ENCODE results near the gene ARHGAP21. TPM values are rescaled to one million over a fixed set of nuclear protein-coding genes. Genes with fewer than 3 reads are reported as not detected.

Gene ARHGAP21
- total and polyA plus RNA-seq, 3 donors from 2014 or later, result 44.3 to 69.2 (median 66.9) TPM

GRCh38 chr10:24723386-24723787 lies 300 bp downstream of the ARHGAP21 start:
- Histone ChIP-seq H3K4me1 (peaks cover 4% of the 10 kb centered on the region), H3K27me3 (no peaks in the 10 kb centered on the region), H3K9me3 (no peaks in the 10 kb centered on the region), H3K4me3 (peak overlapping the region; percentile 86 to 88), H3K36me3 (ENCODE audit: low read depth, missing control alignments) (no peaks in the 10 kb centered on the region), H3K27ac (peak overlapping the region; percentile 94 to 99)
- DNase-seq, result peak; percentile 21
- intact Hi-C loops (cut with DNase I; ENCODE audit: low total_unique reads), result no loop called here
- no peak for TF ChIP-seq POLR2A (IDR thresholded peaks at IDR 0.05)
- 0% methylated on average over 24 of the region's 70 CpGs; no CpG with 5 or more reads in 1 of the 2 donors for WGBS, 2 donors

GRCh38 chr10:24722676-24723385 lies 856 bp downstream of the ARHGAP21 start:
- 0% methylated on average over 5 to 79 of the region's 84 CpGs for WGBS, 2 donors
- H3K9me3 ChIP-seq, result no peaks in the 10 kb centered on the region
- no peaks in the 10 kb centered on the region for H3K27me3 ChIP-seq
- no peak for TF ChIP-seq POLR2A (IDR thresholded peaks at IDR 0.05)
- TF ChIP-seq CTCF (IDR thresholded peaks at IDR 0.05), result no peak
- intact Hi-C loops (cut with DNase I; ENCODE audit: low total_unique reads), result no loop called here
- H3K36me3 ChIP-seq (ENCODE audit: low read depth, missing control alignments), result no peaks in the 10 kb centered on the region
- H3K4me1 ChIP-seq, result peaks cover 4% of the 10 kb centered on the region
- peak; percentile 52 for DNase-seq
- peak overlapping the region; percentile 86 to 88 for H3K4me3 ChIP-seq
- peak overlapping the region; percentile 94 to 99 for H3K27ac ChIP-seq

GRCh38 chr10:24722131-24722675 lies 1.5 kb downstream of the ARHGAP21 start:
- TF ChIP-seq CTCF (IDR thresholded peaks at IDR 0.05), result no peak
- no peak for TF ChIP-seq POLR2A (IDR thresholded peaks at IDR 0.05)
- intact Hi-C loops (cut with DNase I; ENCODE audit: low total_unique reads), result no loop called here
- DNase-seq, result no peak
- Histone ChIP-seq H3K27ac (peak overlapping the region; percentile 94 to 99), H3K27me3 (no peaks in the 10 kb centered on the region), H3K9me3 (no peaks in the 10 kb centered on the region), H3K36me3 (ENCODE audit: low read depth, missing control alignments) (no peaks in the 10 kb centered on the region), H3K4me1 (peaks cover 4% of the 10 kb centered on the region), H3K4me3 (peak overlapping the region; percentile 86 to 88)
- WGBS, 2 donors, result 2% methylated on average over 19 of the region's 19 CpGs

GRCh38 chr10:24721229-24722106 lies 2.2 kb downstream of the ARHGAP21 start:
- Histone ChIP-seq H3K4me3 (peak overlapping the region; percentile 86 to 88), H3K4me1 (peaks cover 8% of the 10 kb centered on the region), H3K27me3 (no peaks in the 10 kb centered on the region), H3K36me3 (ENCODE audit: low read depth, missing control alignments) (no peaks in the 10 kb centered on the region), H3K9me3 (no peaks in the 10 kb centered on the region), H3K27ac (peak overlapping the region; percentile 68 to 94)
- TF ChIP-seq CTCF (IDR thresholded peaks at IDR 0.05), result no peak
- TF ChIP-seq POLR2A (IDR thresholded peaks at IDR 0.05), result no peak
- intact Hi-C loops (cut with DNase I; ENCODE audit: low total_unique reads), result no loop called here
- WGBS, 2 donors, result 7 to 15% methylated on average over 20 to 35 of the region's 35 CpGs
- DNase-seq, result peak; percentile 35

- H3K9me3 ChIP-seq, result no peaks in the 10 kb centered on the region
- TF ChIP-seq CTCF (IDR thresholded peaks at IDR 0.05), result no peak
- TF ChIP-seq POLR2A (IDR thresholded peaks at IDR 0.05), result no peak
- H3K27ac ChIP-seq, result no peak overlapping the region
- no peak for DNase-seq
- WGBS, 2 donors, result 32 to 34% methylated on average over 2 of the region's 2 CpGs
- peaks cover 9% of the 10 kb centered on the region for H3K4me1 ChIP-seq
- H3K27me3 ChIP-seq, result no peaks in the 10 kb centered on the region
- no peaks in the 10 kb centered on the region for H3K36me3 ChIP-seq (ENCODE audit: low read depth, missing control alignments)
- no peak overlapping the region for H3K4me3 ChIP-seq
- intact Hi-C loops (cut with DNase I; ENCODE audit: low total_unique reads), result no loop called here
Measured at GRCh38 chr10:24720096-24720495, 3.6 kb downstream of the ARHGAP21 start.

All from testis (tissue), 3 donors.